Muscle layer of duodenum (tissue), 2 donors: ENCODE measurements around the gene PRR36.

Experiments
- H3K27ac ChIP-seq: one replicate; pipeline ENCODE4 v1.7.0; 2013; ENCODE audit warnings: mild to moderate bottlenecking, low read length
- H3K27me3 ChIP-seq: one replicate; pipeline ENCODE4 v1.7.0; 2013; ENCODE audit warnings: low read depth, mild to moderate bottlenecking, control low read depth, low read length
- H3K36me3 ChIP-seq, 2 donors: one replicate each; pipeline ENCODE4 v1.7.0; 2013; ENCODE audit warnings: low read length in 2 of 2, control low read depth in 1 of 2, mild to moderate bottlenecking in 1 of 2; ENCODE audit not compliant: insufficient read depth in 2 of 2, control insufficient read depth in 1 of 2
- H3K4me1 ChIP-seq, 2 donors: one replicate each; pipeline ENCODE4 v1.7.0; 2013; ENCODE audit warnings: low read length in 2 of 2, mild to moderate bottlenecking in 2 of 2, control low read depth in 1 of 2, moderate library complexity in 1 of 2; ENCODE audit not compliant: insufficient read depth in 2 of 2, control insufficient read depth in 1 of 2
- H3K4me3 ChIP-seq, 2 donors: one replicate each; pipeline ENCODE4 v1.7.0; 2013; ENCODE audit warnings: low read length in 2 of 2, low read depth in 1 of 2, mild to moderate bottlenecking in 1 of 2
- H3K9me3 ChIP-seq, 2 donors: one replicate each; pipeline ENCODE4 v1.7.0; 2013; ENCODE audit warnings: low read length in 2 of 2, control low read depth in 1 of 2, mild to moderate bottlenecking in 1 of 2; ENCODE audit not compliant: control insufficient read depth in 1 of 2
- donor health status: healthy.

PRR36 gene

DNA sequence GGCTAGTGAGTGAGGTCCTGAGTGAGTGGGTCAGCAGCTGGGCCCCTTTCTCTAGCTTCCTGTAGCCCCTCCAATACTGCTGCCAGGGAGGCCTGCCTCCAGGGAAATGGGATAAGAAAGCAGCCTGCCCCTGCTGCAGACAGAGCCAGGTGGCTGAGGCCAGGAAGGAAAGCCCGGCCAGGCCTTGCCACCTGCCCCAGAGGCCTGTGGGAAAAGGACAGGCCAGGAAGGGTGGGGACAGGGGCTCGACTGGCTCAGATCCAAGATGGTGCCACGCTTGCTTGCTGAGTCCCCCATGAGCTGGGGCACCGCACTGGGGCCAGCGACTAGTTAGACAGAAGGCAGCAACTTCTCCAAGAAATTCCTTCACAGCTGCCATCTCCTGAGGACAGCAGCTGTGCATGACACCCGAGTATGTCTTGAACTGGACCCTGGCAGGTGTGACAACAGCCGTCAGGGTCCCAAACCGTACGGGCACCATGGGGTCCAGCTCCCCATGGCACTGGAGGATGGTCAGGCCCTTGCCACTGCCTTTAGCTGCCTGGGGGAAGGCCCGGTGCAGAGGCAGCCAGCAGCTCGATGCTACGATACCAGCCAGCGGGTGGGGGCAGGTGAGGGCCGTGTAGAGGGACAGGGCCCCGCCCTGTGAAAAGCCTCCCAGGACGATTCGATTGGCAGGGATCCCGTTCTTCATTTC, 5.1 kb upstream of the PRR36 start:
- H3K4me1 ChIP-seq = peaks cover 0 to 6% of the 10 kb centered on the region in 2 donors

GRCh38 chr19:7877249-7877836, 3.2 kb upstream of the PRR36 start:
- no peak overlapping the region for H3K4me3 ChIP-seq
- no peak overlapping the region for H3K27ac ChIP-seq
- peaks cover 15% of the 10 kb centered on the region for H3K27me3 ChIP-seq

More for the DNA sequence above, 5.1 kb upstream of the PRR36 start:
- Histone ChIP-seq H3K9me3 (no peaks in the 10 kb centered on the region), H3K27ac (no peak overlapping the region), H3K36me3 (no peaks in the 10 kb centered on the region), H3K4me3 (no peak overlapping the region), H3K27me3 (peaks cover 5% of the 10 kb centered on the region)

GRCh38 chr19:7874897-7875273, 695 bp upstream of the PRR36 start:
- Histone ChIP-seq H3K4me1 (peaks cover 0 to 42% of the 10 kb centered on the region in 2 donors), H3K27ac (no peak overlapping the region), H3K4me3 (no peak overlapping the region), H3K9me3 (no peaks in the 10 kb centered on the region), H3K27me3 (peaks cover 15% of the 10 kb centered on the region), H3K36me3 (no peaks in the 10 kb centered on the region)

More at GRCh38 chr19:7877249-7877836, 3.2 kb upstream of the PRR36 start:
- Histone ChIP-seq H3K4me1 (peaks cover 0 to 21% of the 10 kb centered on the region in 2 donors), H3K9me3 (no peaks in the 10 kb centered on the region), H3K36me3 (no peaks in the 10 kb centered on the region)

DNA sequence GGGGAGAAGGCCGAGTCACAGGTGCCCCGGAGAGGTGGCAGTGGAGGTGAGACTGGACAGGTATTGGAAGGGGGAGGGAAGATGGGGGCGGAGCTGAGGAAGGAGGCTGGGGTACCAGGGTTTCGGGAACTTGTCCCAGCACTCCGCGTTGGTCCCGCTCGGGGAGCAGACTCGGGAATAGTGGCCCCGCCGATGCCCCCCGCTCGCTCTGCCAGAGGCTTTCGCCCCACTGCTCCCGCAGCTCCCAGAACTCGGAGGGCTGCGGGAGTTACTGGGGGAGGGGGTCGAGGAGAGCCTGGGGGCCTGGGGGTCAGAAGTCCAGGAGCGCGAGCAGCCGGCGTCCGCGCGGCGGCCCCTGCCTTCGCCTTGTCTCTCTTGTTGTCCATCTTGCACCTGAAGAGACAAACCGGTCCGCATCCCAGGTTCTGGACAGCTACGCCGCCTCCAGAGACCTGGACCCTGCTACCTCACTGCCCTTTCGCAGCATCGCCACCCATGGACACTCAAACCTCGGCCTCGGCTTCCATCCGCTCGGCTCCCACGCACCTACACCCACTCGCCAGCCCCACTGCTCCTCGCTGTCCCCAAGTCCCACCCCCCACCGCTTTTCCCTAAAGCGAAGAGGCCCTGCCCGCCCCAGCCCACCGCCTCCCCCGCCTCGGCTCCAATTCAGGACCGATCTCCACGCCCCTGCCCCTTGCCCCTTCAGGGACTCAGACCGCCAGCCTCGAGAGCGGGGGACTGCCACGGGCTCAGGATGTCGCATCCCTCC, 700 bp downstream of the PRR36 start:
- Histone ChIP-seq H3K27me3 (peaks cover 15% of the 10 kb centered on the region), H3K36me3 (no peaks in the 10 kb centered on the region), H3K4me3 (no peak overlapping the region), H3K9me3 (no peaks in the 10 kb centered on the region), H3K4me1 (peaks cover 0 to 56% of the 10 kb centered on the region in 2 donors), H3K27ac (no peak overlapping the region)

DNA sequence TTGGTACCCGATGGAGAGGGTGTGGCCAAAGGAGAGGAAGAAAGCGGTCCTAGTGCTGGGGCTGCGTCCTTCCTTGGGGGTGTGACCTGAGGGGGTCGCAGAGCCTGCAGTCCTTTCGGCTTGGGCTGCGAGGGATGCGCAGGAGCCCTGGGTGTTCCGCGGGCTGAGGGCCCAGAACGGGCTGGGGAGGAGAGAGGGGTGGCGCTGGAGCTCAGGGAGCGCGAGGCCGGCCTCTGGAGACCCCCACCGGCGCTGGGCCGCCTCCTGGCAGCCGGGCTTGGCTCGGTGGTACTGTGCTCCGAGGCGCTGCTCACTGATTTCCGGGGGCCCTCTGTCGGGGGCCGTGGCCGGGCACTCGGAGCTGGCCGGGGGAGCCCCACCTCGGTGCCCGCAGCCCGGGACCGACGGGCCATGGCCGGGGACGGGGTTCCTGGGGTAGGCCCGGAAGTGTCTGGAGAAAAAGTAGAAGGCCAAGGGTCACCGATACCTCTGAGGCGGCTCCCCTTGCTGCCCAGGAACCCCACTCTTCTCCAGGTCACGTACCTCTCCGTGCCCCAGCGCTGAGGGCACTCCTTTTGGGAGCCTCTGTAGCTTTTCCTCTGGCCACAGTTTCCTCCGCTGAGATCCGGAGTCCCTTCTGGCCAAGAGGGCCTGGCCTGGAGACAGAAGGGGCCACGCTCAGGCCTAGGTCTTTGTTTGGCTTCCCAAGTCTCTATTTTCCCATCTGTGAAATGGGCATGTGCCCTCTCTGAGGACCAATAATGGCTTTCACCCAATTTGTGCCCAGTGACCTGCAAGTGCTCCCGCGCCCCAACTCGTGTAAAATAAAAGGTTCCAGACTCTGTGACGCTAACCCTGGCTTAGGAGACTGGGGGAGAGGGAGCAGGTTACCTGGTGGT, 1.6 kb downstream of the PRR36 start:
- peak overlapping the region in 1 of 2 donors; percentile 59 for H3K4me3 ChIP-seq

GRCh38 chr19:7871437-7872305, 2.5 kb downstream of the PRR36 start:
- Histone ChIP-seq H3K36me3 (no peaks in the 10 kb centered on the region), H3K27me3 (peaks cover 24% of the 10 kb centered on the region), H3K4me3 (peak overlapping the region; percentile 48 to 59), H3K4me1 (peaks cover 0 to 65% of the 10 kb centered on the region in 2 donors), H3K27ac (no peak overlapping the region), H3K9me3 (no peaks in the 10 kb centered on the region)

More for the DNA sequence above, 1.6 kb downstream of the PRR36 start:
- Histone ChIP-seq H3K4me1 (peaks cover 0 to 62% of the 10 kb centered on the region in 2 donors), H3K27me3 (peaks cover 16% of the 10 kb centered on the region), H3K27ac (no peak overlapping the region), H3K36me3 (no peaks in the 10 kb centered on the region), H3K9me3 (no peaks in the 10 kb centered on the region)

DNA sequence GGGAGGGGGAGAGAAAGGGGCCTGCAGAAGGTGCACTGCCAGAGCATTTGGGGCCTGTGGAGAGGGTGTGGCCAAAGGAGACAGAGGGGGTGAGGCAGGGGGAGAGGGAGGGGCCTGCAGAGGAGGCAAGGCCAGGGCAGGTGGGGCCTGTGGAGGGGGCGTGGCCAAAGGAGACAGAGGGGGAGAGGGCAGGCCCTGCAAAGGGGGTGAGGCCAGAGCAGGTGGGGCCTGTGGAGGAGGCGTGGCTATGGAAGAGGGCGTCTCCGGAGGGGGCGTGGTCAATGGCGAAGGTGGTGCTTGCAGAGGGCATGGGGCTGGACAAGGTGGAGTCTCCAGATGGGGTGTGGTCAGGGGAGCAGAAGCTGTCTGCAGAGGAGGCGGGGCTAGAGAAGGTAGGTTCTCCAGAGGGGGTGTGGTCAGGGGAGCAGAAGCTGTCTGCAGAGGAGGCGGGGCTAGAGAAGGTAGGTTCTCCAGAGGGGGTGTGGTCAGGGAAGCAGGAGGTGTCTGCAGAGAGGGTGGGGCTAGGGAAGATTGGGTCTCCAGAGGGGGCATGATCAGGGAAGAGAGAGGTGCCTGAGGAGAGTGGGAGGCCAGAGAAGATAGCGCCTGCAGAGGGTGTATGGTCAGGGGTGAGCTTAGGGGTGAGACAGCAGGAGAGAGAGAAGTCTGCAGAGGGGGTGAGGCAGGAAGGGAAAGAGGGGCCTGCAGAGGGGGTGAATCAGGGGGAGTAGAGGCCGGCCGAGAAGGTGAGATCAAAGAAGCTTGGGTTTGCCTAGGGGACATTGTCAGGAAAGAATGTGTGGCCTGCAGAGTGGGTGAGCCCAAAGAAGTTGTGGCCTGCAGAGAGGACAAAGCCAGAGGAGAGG, 3.4 kb downstream of the PRR36 start:
- H3K27ac ChIP-seq = no peak overlapping the region
- H3K9me3 ChIP-seq = no peaks in the 10 kb centered on the region
- peaks cover 0 to 65% of the 10 kb centered on the region in 2 donors for H3K4me1 ChIP-seq
- peaks cover 26% of the 10 kb centered on the region for H3K27me3 ChIP-seq
- peak overlapping the region in 1 of 2 donors; percentile 59 for H3K4me3 ChIP-seq
- H3K36me3 ChIP-seq = no peaks in the 10 kb centered on the region

DNA sequence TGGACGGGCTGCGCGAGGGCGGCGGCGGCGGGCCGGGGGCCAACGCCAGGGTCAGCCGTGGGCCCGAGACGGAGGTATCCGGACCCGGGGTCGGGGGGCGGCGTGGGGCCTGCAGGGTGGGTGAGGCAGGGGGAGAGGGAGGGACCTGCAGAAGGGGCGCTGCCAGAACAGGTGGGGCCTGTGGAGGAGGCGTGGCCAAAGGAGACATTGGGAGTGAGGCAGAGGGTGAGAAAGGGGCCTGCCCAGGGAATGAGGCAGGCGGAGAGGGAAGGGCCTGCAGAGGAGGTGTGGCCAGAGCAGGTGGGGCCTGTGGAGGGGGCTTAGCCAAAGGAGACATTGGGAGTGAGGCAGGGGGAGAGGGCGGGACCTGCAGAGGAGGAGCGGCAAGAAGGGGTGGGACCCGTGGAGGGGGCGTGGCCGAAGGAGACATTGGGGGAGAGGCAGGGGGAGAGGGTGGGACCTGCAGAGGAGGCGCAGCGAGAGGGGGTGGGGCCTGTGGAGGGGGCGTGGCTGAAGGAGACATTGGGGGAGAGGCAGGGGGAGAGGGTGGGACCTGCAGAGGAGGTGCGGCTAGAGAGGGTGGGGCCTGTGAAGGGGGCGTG, 4.2 kb downstream of the PRR36 start:
- Histone ChIP-seq H3K27me3 (peaks cover 26% of the 10 kb centered on the region), H3K9me3 (no peaks in the 10 kb centered on the region), H3K27ac (no peak overlapping the region), H3K36me3 (no peaks in the 10 kb centered on the region), H3K4me1 (peaks cover 0 to 65% of the 10 kb centered on the region in 2 donors), H3K4me3 (peak overlapping the region in 1 of 2 donors; percentile 61)

DNA sequence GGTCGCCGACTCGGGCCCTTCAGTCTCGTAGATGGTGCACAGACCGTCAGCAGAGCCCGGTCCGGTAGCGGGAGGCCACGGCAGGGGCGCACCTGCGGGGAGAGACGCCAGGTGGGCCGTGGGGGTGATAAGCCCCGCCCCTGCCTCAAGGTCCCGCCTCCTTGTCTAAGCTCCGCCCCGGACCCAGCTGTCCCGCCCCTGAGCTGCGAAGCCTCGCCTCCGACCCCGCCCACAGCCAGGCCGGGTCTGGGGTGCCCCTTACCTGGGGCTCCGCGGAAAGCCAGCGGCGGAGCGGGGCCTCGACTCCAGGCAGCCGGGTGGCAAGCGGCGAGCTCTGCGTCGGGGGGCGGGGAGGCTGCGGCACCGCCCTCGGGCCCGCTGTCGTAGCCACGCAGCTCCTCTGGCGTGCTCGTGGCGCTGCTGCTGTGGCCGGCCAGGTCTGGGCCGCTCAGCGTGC, 4.7 kb downstream of the PRR36 start:
- Histone ChIP-seq H3K9me3 (no peaks in the 10 kb centered on the region), H3K4me3 (peak overlapping the region in 1 of 2 donors; percentile 61), H3K4me1 (peaks cover 0 to 61% of the 10 kb centered on the region in 2 donors), H3K27ac (no peak overlapping the region), H3K27me3 (peaks cover 22% of the 10 kb centered on the region), H3K36me3 (no peaks in the 10 kb centered on the region)
